Ishikawa (cell line): ENCODE results near the gene PAQR3.

Experiments
- CREB1 ChIP-seq: IDR thresholded peaks from 2 replicates; pipeline ENCODE4 v1.6.1; 2012; ENCODE audit warnings: low read depth
- FOXM1 ChIP-seq: IDR thresholded peaks from 2 replicates; pipeline ENCODE4 v1.6.1; 2012; ENCODE audit warnings: low read depth, borderline replicate concordance
- NFIC ChIP-seq: IDR thresholded peaks from 2 replicates; pipeline ENCODE4 v1.6.1; 2012
- RAD21 ChIP-seq: IDR thresholded peaks from 2 replicates; pipeline ENCODE4 v1.6.1; 2012; ENCODE audit warnings: low read depth
- TAF1 ChIP-seq: IDR thresholded peaks from 2 replicates; pipeline ENCODE4 v1.6.1; 2012; ENCODE audit warnings: low read depth, mild to moderate bottlenecking
- YY1 ChIP-seq: IDR thresholded peaks from 2 replicates; pipeline ENCODE4 v1.6.1; 2012; ENCODE audit warnings: low read depth
- ZBTB7A ChIP-seq: IDR thresholded peaks from 2 replicates; pipeline ENCODE4 v1.6.1; 2012; ENCODE audit warnings: low read depth
- TF ChIP-seq, protein P1 (sequence below): IDR thresholded peaks from 2 replicates; pipeline ENCODE4 v1.6.1; 2012

DNA sequence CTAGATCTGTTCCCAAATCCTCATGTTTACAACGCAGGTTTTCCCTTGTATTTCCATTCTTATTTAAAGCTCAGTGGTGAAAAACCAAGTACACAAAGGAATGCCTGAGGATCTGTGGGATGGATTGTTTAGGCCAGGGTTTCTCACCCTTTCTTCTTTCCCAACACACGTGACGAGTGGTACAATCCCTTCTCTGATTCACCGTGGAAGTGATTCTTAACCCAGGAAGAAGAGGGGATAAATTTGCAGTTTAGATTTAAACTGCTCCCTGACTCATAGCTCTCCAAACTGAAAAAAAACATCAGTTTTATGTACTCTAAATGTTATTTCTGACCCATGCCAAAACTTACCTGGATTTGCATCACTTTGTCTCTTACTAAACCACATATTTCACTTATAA is 17.0 kb downstream of the PAQR3 start:
- TF ChIP-seq ZBTB7A (no peak), NFIC (no peak), YY1 (no peak), CREB1 (no peak), TAF1 (no peak), FOXM1 (no peak), RAD21 (no peak)
- TF ChIP-seq, protein P1, sequence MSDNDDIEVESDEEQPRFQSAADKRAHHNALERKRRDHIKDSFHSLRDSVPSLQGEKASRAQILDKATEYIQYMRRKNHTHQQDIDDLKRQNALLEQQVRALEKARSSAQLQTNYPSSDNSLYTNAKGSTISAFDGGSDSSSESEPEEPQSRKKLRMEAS: no peak
